Measurements from ENCODE around the gene NRF1. TPM values are rescaled to one million over a fixed set of nuclear protein-coding genes. Genes with fewer than 3 reads are reported as not detected.

Gene NRF1
- total RNA-seq, 2 donors from 2014 or later = 11.7 to 13.8 TPM

DNA sequence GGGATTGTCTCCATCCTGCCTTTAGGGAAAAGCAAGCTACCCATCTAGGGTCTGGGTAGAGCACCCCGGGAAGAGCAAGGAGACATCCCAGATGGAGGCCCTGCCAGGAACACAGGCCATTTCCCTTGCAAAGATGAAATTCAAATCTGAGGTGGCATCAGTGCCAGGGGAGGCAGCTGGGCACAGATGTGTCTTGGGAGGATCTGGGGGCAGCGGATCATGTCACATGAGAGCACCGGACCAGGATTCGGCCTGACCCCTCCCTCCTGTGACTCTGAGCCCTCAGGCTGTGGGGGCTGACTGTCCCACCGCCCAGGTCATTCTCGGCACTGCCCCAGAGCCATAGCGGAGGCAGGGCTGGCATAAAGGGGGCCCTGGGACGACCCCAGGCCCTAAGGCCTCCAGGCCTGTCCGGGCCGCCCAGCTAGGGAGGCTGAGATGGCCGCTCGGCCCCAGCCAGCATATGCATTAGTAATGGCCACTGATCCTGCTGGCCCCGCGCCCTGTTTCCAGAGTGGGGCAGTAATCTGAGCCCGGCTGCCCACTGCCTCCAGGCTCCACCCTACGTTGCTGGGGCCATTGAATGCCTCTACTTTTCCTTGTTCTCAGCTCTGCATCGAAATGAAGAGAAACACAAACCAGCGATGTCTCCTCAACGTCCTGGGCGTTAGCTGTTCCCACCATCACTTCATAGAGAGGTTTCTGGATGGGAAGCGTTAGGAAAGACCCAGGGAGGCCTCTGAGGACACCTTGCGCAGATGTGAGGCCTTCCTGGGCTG lies 192.8 kb downstream of the NRF1 start:
- intact Hi-C loops (cut with DNase I) = no loop called here
- DNase-seq (ENCODE audit: low spot score) = no peak

DNA sequence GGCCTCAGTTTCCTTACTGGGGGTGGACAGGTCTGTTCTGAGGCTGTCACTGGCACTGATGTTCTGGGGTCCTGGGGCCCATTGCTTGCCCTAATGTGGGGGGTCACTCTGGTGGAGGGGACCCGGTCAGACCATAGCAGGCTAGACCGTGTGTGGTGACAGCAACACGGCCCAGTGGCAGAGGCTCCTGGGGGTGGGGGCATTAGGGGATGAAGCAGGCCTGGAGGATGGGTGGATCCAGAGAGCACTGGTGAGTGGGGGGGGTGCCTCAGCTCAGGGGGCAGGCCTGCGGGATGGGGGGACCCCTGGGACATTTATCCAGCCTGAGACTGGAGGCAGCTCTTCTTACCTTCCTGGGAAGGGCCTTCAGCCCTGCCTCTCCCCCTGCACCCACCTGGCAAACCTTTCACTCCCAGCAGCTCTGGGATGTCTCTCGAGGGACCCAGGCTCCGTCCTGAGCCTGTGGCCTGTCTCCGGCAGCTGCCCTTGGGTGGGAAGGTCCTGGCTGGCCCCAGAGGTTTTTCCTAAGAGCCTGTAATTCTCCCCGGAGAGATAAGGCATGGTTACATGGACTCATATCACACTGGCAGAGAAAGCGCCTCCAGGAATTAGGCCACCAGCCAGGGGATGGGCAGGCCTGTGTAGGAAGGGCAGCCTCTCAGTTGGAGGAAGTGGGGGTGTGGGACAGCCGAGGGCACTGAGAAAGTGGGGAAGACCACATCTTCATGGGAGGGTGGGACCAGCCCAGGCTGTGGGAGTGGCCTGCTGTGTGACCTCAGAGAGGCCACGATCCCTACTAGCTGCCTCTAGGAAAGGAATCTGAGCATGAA lies 193.6 kb downstream of the NRF1 start:
- DNase-seq (ENCODE audit: low spot score) = no peak
- intact Hi-C loops (cut with DNase I) = no loop called here

Small RNA genes within 50 kb of the gene (microRNA-seq; reads per million reads assigned to microRNA genes)
- gene MIR182 (ENCODE audit: borderline microRNAs expressed in 2 of 2) = 44.9 to 145 reads per million in 2 donors
- 12.8 to 49.4 reads per million in 2 donors for gene MIR183 (ENCODE audit: borderline microRNAs expressed in 2 of 2)
- gene MIR96 (ENCODE audit: borderline microRNAs expressed in 2 of 2) = 1.3 to 1.6 reads per million in 2 donors

Other genes with a start within 250 kb of the NRF1 start
- under 1 TPM; 0.28 to 0.33 TPM for gene STRIP2, start 177.3 kb upstream of the NRF1 start, total RNA-seq
- gene SMKR1, start 109.2 kb upstream of the NRF1 start, total RNA-seq = not detected